Activated T-helper 1 cell treated with anti-CD3 and anti-CD28 coated beads, Interleukin-12 subunit alpha, Interleukin-12 subunit beta, Interleukin-2, Interleukin-4 antibody, amounts not matched to agents 30 ng/mL and 10 ng/mL and 1 ng/mL, durations not matched to agents 14 hours and 24 hours and 36 hours (primary cell): Measurements from ENCODE around the gene SIN3A. TPM values are rescaled to one million over a fixed set of nuclear protein-coding genes. Genes with fewer than 3 reads are reported as not detected.

Experiments
- DNase-seq: peaks from one replicate; pipeline ENCODE4 v3.0.0; 2021; ENCODE audit warnings: low spot score
- H3K27ac Mint-ChIP-seq: one replicate; pipeline ENCODE4 v1.8.0; 2021; ENCODE audit warnings: mild to moderate bottlenecking, mixed read lengths
- H3K27me3 Mint-ChIP-seq: one replicate; pipeline ENCODE4 v1.8.0; 2022; ENCODE audit warnings: mild to moderate bottlenecking, moderate library complexity, mixed read lengths; ENCODE audit not compliant: insufficient read depth
- H3K36me3 Mint-ChIP-seq: one replicate; pipeline ENCODE4 v1.8.0; 2021; ENCODE audit warnings: low read depth, mixed read lengths
- H3K4me1 Mint-ChIP-seq: one replicate; pipeline ENCODE4 v1.8.0; 2021; ENCODE audit warnings: low read depth, mixed read lengths
- H3K4me3 Mint-ChIP-seq: one replicate; pipeline ENCODE4 v1.8.0; 2021; ENCODE audit warnings: mild to moderate bottlenecking, moderate library complexity, mixed read lengths
- H3K9me3 Mint-ChIP-seq: one replicate; pipeline ENCODE4 v1.8.0; 2021; ENCODE audit warnings: mixed read lengths
- intact Hi-C: fragments of 100-400 bp; cut with micrococcal nuclease; formaldehyde crosslinking; loops from one replicate; pipeline ENCODE4 v1.15.1; 2024
- total RNA-seq: library from RNA; stranded (reverse); gene quantifications from 2 replicates; pipeline ENCODE4 v1.2.3, GENCODE V29; 2022

Gene SIN3A
- total RNA-seq, 1 donor from 2014 or later, result 97.5 TPM

DNA sequence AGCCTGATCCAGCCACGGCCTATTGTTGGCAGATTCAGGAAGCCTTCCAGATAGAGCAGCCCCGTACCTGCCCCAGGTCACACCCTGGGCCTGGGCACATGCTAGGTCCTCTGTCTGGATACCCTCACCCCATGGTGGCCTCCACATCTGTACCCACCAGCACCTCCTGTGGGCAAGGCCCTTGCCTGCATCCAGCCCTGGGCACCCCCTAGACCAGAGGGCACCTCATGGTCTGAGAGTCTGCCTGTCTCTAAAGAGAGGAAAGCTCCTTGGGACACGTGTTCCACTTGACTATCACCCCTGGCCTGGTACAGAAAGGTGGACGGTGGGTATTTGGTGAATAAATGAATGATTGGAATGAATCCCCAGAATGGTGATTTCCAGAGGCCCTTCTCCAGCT, 124.5 kb downstream of the SIN3A start:
- no peaks in the 10 kb centered on the region for H3K36me3 Mint-ChIP-seq

DNA sequence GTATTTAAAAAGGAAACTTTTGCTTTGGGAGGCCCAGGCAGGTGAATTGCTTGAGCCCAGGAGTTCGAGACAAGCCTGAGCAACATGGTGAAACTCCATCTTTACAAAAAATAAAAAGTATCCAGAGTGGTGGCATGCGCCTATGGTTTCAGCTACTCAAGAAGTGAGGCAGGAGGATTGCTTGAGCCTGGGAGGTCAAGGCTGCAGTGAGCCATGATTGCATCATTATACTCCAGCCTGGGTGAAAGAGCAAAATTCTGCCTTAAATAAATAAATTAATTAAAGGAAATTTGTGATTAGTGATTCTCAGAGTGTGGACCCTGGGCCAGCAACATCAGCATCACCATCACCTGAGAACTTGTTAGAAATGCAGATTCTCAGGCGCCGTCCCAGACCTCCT, 125.6 kb downstream of the SIN3A start:
- intact Hi-C loops, result no loop called here
- no peak overlapping the region for H3K4me3 Mint-ChIP-seq
- DNase-seq, result no peak
- H3K9me3 Mint-ChIP-seq, result no peaks in the 10 kb centered on the region
- H3K36me3 Mint-ChIP-seq, result no peaks in the 10 kb centered on the region
- no peaks in the 10 kb centered on the region for H3K4me1 Mint-ChIP-seq
- H3K27me3 Mint-ChIP-seq, result peaks cover 9% of the 10 kb centered on the region
- no peak overlapping the region for H3K27ac Mint-ChIP-seq

More for the DNA sequence above, 124.5 kb downstream of the SIN3A start:
- Mint-ChIP-seq H3K4me1 (no peaks in the 10 kb centered on the region), H3K9me3 (no peaks in the 10 kb centered on the region), H3K27ac (no peak overlapping the region), H3K4me3 (no peak overlapping the region), H3K27me3 (peaks cover 4% of the 10 kb centered on the region)
- DNase-seq, result no peak
- intact Hi-C loops, result no loop called here

DNA sequence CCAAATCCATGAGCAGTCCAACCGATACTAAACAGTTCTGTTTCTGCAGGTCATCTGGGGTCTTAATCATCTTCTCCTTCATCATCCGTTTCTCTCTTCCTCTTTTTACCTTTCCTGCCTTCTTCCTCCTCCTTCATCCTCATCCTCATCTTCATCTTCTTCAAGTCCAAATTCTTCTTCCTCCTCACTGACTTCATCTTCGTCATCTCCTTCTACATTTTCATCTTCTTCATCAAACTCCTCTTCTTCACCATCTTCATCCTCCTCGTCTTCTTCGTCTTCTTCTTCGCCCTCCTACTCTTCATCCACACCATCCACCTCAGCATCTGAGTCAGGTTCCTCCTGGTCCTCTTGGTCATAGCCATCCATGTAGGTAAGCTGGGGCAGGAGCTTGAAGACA, 129.8 kb downstream of the SIN3A start:
- Mint-ChIP-seq H3K36me3 (no peaks in the 10 kb centered on the region), H3K27ac (no peak overlapping the region), H3K4me3 (no peak overlapping the region), H3K27me3 (peaks cover 12% of the 10 kb centered on the region), H3K4me1 (no peaks in the 10 kb centered on the region), H3K9me3 (no peaks in the 10 kb centered on the region)
- intact Hi-C loops, result no loop called here
- no peak for DNase-seq

Other genes starting within 250 kb of the SIN3A start
- 46.1 and 49.5 TPM in 2 replicates for gene C15orf39, start 249.8 kb downstream of the SIN3A start, total RNA-seq
- gene GOLGA6C, start 193.4 kb downstream of the SIN3A start, total RNA-seq, result not detected in 2 replicates
- not detected in 2 replicates for gene GOLGA6D, start 168.9 kb downstream of the SIN3A start, total RNA-seq
- 79.8 and 79.9 TPM in 2 replicates for gene COMMD4, start 115.6 kb downstream of the SIN3A start, total RNA-seq
- gene NEIL1, start 104.7 kb downstream of the SIN3A start, total RNA-seq, result 4.7 and 5.3 TPM in 2 replicates
- 250 and 254 TPM in 2 replicates for gene MAN2C1, start 83.1 kb downstream of the SIN3A start, total RNA-seq
- gene PTPN9, start 127.6 kb upstream of the SIN3A start, total RNA-seq, result 28.0 and 31.7 TPM in 2 replicates
- gene SNUPN, start 174.0 kb upstream of the SIN3A start, total RNA-seq, result 30.8 and 34.1 TPM in 2 replicates
- 110 and 113 TPM in 2 replicates for gene IMP3, start 188.5 kb upstream of the SIN3A start, total RNA-seq
- gene SNX33, start 196.2 kb upstream of the SIN3A start, total RNA-seq, result 5.4 and 6.2 TPM in 2 replicates